HG02759 (cell line): ENCODE results near the gene TTC9B.

ENCODE experiments used
- ATAC-seq: cut with Tn5 transposase; IDR thresholded peaks from one replicate; pipeline ENCODE4 v1.9.1; 2021; ENCODE audit warnings: mild to moderate bottlenecking, moderate library complexity; ENCODE audit not compliant: unreplicated experiment

Gene TTC9B

GRCh38 chr19:40216013-40216776, 2.0 kb downstream of the TTC9B start:
- no peak for ATAC-seq

GRCh38 chr19:40214936-40215335, 3.2 kb downstream of the TTC9B start:
- ATAC-seq = no peak

GRCh38 chr19:40213882-40214570, 4.2 kb downstream of the TTC9B start:
- ATAC-seq = no peak

- ATAC-seq = no peak
Observed at GRCh38 chr19:40213251-40213829, 4.8 kb downstream of the TTC9B start.

- ATAC-seq = no peak
Observed at GRCh38 chr19:40210889-40211288, 7.3 kb downstream of the TTC9B start.

GRCh38 chr19:40208602-40209001, 9.6 kb downstream of the TTC9B start:
- ATAC-seq = no peak

- ATAC-seq = no peak
Observed at GRCh38 chr19:40205760-40206159, 12.4 kb downstream of the TTC9B start.

- ATAC-seq = no peak
Observed at GRCh38 chr19:40204381-40204780, 13.8 kb downstream of the TTC9B start.

- ATAC-seq = no peak
Observed at GRCh38 chr19:40200341-40201099, 17.7 kb downstream of the TTC9B start.

GRCh38 chr19:40198272-40198990, 19.8 kb downstream of the TTC9B start:
- ATAC-seq = no peak

GRCh38 chr19:40193587-40193849, 24.7 kb downstream of the TTC9B start:
- ATAC-seq = no peak

GRCh38 chr19:40192758-40193586, 25.2 kb downstream of the TTC9B start:
- no peak for ATAC-seq

- ATAC-seq = no peak
Observed at GRCh38 chr19:40191836-40192646, 26.1 kb downstream of the TTC9B start.

- ATAC-seq = peak; percentile 85
Observed at GRCh38 chr19:40190891-40191835, 27.0 kb downstream of the TTC9B start, which contains the start of gene MAP3K10. MAP3K10 (plus strand) TSS chr19:40191426; CDS start chr19:40192032, 606 bp downstream.

- ATAC-seq = no peak
Observed at GRCh38 chr19:40184273-40184672, 33.9 kb downstream of the TTC9B start.

GRCh38 chr19:40178756-40179155, 39.4 kb downstream of the TTC9B start:
- no peak for ATAC-seq

- no peak for ATAC-seq
Observed at GRCh38 chr19:40177286-40178070, 40.7 kb downstream of the TTC9B start.
